Fibroblast of pulmonary artery (primary cell): Measurements from ENCODE around the gene TMEM108.

Experiments used
- DNase-seq: peaks from one replicate; pipeline ENCODE4 v3.0.0-alpha.2; 2010; ENCODE audit warnings: low read depth
- H3K4me3 ChIP-seq: replicated peaks from 2 replicates; pipeline ENCODE4 v1.5.1; 2011; ENCODE audit warnings: low read depth, mild to moderate bottlenecking, control low read depth, low read length, moderate library complexity
- CTCF ChIP-seq: IDR thresholded peaks from 2 replicates; pipeline ENCODE4 v1.5.1; 2011; ENCODE audit warnings: mild to moderate bottlenecking, control low read depth, low read length, inconsistent platforms; ENCODE audit errors: missing control alignments

Gene TMEM108

DNA sequence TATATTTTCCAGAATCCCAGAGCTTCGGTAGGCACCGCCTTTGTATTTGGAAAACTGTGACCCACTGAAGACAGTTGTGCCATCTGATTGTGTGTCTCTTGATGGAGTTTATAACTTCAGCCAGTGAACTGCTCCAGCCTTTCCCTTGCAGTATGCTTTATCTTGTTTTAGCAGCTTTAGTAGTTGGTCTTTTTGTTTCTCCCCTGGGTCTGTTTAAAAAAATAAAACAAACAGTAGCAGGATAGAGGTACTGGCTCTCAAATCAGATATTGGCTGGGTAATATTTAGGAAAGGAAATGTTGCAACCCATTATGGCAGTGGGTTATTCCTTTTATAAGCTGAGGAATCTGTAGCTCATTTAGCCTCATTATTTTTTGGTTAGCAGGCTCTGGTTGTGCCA, 210.2 kb downstream of the TMEM108 start:
- no peak for TF ChIP-seq CTCF
- DNase-seq: no peak
- no peak overlapping the region for H3K4me3 ChIP-seq

DNA sequence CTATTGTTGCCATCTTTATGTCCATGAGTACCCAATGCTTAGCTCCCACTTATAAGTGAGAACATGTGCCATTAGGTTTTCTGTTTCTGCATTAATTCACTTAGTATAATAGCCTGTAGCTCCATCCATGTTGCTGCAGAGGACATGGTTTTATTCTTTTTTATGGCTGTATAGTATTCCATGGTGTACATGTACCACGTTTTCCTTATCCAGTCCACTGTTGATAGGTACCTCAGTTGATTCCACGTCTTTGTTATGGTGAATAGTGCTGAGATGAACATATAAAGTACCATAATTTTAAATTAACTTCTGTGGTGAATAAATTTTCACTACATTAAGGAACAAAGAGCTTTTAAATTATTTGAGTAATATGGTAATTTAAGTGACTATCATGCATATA, 211.3 kb downstream of the TMEM108 start:
- DNase-seq: no peak

GRCh38 chr3:133254151-133254550, 216.0 kb downstream of the TMEM108 start:
- no peak for DNase-seq
- no peak for TF ChIP-seq CTCF
- H3K4me3 ChIP-seq: no peak overlapping the region

More for the DNA sequence above, 211.3 kb downstream of the TMEM108 start:
- no peak for TF ChIP-seq CTCF
- H3K4me3 ChIP-seq: no peak overlapping the region

- TF ChIP-seq CTCF: no peak
- H3K4me3 ChIP-seq: no peak overlapping the region
- no peak for DNase-seq
Observed at GRCh38 chr3:133254716-133255115, 216.5 kb downstream of the TMEM108 start.

DNA sequence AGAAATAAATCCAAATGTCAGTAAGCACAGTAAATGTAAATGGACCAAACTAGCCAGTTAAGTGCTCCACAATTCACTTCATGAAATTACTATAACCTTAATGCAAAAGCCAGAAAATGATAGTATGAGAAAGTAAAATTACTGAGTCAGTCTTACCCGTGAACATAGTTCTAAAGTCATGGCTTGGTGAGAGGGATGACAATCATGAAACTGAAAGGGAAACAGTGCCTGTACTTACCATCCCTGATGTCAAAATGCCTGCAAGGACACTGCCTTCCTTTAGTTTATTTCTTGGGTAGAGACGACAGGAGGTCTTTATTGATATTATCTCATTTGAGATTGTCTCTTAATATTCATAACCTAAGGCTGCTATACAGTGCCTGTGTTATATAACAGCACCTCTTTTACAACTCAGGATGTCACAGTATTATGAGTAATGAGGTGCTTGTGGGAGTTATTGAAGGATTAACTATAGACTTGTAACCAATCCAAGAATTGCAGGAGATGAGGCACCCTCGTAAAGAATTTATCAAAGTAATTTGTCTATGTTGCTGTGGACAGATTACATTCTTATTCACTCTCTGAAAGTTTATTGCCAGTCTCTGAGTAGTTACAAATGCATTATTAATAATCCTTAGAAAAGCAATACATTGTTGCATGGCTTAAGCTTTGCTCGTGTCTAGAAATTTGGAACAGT, 218.7 kb downstream of the TMEM108 start:
- no peak for TF ChIP-seq CTCF
- H3K4me3 ChIP-seq: no peak overlapping the region
- no peak for DNase-seq

GRCh38 chr3:133258358-133258757, 220.2 kb downstream of the TMEM108 start:
- no peak overlapping the region for H3K4me3 ChIP-seq
- no peak for DNase-seq
- TF ChIP-seq CTCF: no peak

DNA sequence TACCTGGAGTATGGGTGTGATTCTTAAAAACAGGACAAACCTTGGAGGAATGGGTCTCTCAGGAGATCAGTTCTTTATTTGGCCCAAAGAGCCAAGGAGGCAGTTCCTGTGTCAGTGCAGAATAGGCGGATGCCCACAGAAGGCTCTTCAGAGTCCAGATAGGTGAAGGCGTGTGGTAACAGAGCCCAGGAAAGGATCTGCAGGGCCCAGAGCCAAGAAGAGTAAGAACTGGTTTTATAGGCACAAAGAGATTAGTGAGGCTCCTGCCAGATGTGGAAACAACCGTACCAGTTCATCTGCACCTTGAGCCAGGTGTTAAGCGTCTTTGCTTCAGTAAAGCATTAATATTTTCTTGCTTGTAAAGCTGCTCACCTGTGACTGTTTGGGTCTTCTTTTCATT, 221.6 kb downstream of the TMEM108 start:
- DNase-seq: no peak
- H3K4me3 ChIP-seq: no peak overlapping the region
- no peak for TF ChIP-seq CTCF
